H1 (cell line): ENCODE data around the gene SLC66A2. TPM values are rescaled to one million over a fixed set of nuclear protein-coding genes. Genes with fewer than 3 reads are reported as not detected.

ENCODE experiments used
- CTCF ChIA-PET: fragments of 300-600 bp; sonication (Branson Sonifier 250); formaldehyde crosslinking; loops from one replicate; lab custom pipeline; 2021; ENCODE audit not compliant: partially characterized antibody; lab: Charles Lee
- POLR2A ChIA-PET: fragments of 300-600 bp; sonication (Branson Sonifier 250); formaldehyde crosslinking; loops from one replicate; lab custom pipeline; 2021; ENCODE audit warnings: inconsistent platforms; ENCODE audit not compliant: partially characterized antibody; lab: Charles Lee
- DNase-seq, 2 experiments: peaks; one replicate each; pipeline versions ENCODE4 v3.0.0 to v3.0.0-alpha.2; 2010 to 2022; ENCODE audit warnings: low spot score in 2 of 2, low read depth in 1 of 2, mixed read lengths in 1 of 2
- FAIRE-seq: peaks from 2 replicates; lab custom pipeline; 2011; peaks lifted over from hg19 to GRCh38; lab: Jason Lieb, UNC
- H2AFZ ChIP-seq: 2 replicates; pipeline ENCODE4 v1.8.1; 2012; ENCODE audit warnings: low read length, inconsistent platforms
- H2AK5ac ChIP-seq: 2 replicates; pipeline ENCODE4 v1.6.1; 2013; ENCODE audit warnings: low read depth, low read length
- H2BK120ac ChIP-seq: replicated peaks from 2 replicates; pipeline ENCODE3; 2013; ENCODE audit warnings: low read depth, low read length, inconsistent platforms
- H2BK12ac ChIP-seq: 2 replicates; pipeline ENCODE4 v1.6.1; 2013; ENCODE audit warnings: low read depth, low read length
- H2BK15ac ChIP-seq: 2 replicates; pipeline ENCODE4 v1.6.1; 2013; ENCODE audit warnings: low read length
- H2BK20ac ChIP-seq: 2 replicates; pipeline ENCODE4 v1.6.1; 2013; ENCODE audit warnings: low read length
- H2BK5ac ChIP-seq: 2 replicates; pipeline ENCODE4 v1.6.1; 2013; ENCODE audit warnings: low read depth, low read length
- H3K14ac ChIP-seq: 2 replicates; pipeline ENCODE4 v1.6.1; 2013; ENCODE audit warnings: inconsistent platforms; ENCODE audit not compliant: insufficient read length
- H3K18ac ChIP-seq: 2 replicates; pipeline ENCODE4 v1.6.1; 2013; ENCODE audit warnings: low read length; ENCODE audit errors: extremely low read depth
- H3K23ac ChIP-seq: 2 replicates; pipeline ENCODE4 v1.6.1; 2013; ENCODE audit warnings: inconsistent platforms; ENCODE audit not compliant: insufficient read length
- H3K23me2 ChIP-seq: 2 replicates; pipeline ENCODE4 v1.6.1; 2013; ENCODE audit warnings: low read depth, low read length
- H3K27ac ChIP-seq: 2 replicates; pipeline ENCODE4 v1.6.1; 2011; ENCODE audit warnings: low read depth, low read length, inconsistent platforms
- H3K27me3 ChIP-seq, 4 experiments: replicated peaks in 1 of 4; 1 replicate in 1 of 4; 2 replicates in 3 of 4; pipeline versions ENCODE4 v1.6.1 to v1.8.1; 2011 to 2013; ENCODE audit warnings: low read length in 3 of 4, mild to moderate bottlenecking in 3 of 4, inconsistent platforms in 2 of 4, mixed read lengths in 2 of 4, moderate library complexity in 1 of 4; ENCODE audit not compliant: control insufficient read depth in 3 of 4, insufficient read depth in 3 of 4; ENCODE audit errors: extremely low read depth in 1 of 4
- H3K36me3 ChIP-seq, 4 experiments: 2 replicates each; pipeline versions ENCODE4 v1.6.1 to v1.8.1; 2011 to 2013; ENCODE audit warnings: mild to moderate bottlenecking in 4 of 4, low read length in 3 of 4, moderate library complexity in 2 of 4, control low read depth in 1 of 4, inconsistent platforms in 1 of 4; ENCODE audit not compliant: insufficient read depth in 4 of 4, control insufficient read depth in 2 of 4
- H3K4ac ChIP-seq: replicated peaks from 2 replicates; pipeline ENCODE3; 2013; ENCODE audit warnings: low read length, low read depth, mixed read lengths, inconsistent platforms; ENCODE audit not compliant: insufficient read length
- H3K4me1 ChIP-seq, 4 experiments: replicated peaks in 1 of 4; 1 replicate in 1 of 4; 2 replicates in 3 of 4; pipeline versions ENCODE4 v1.6.1 to v1.8.1; 2011 to 2013; ENCODE audit warnings: low read length in 3 of 4, inconsistent platforms in 2 of 4, mixed read lengths in 1 of 4; ENCODE audit not compliant: insufficient read depth in 4 of 4, control insufficient read depth in 3 of 4
- H3K4me2 ChIP-seq, 2 experiments: 2 replicates each; pipeline versions ENCODE4 v1.6.1 to v1.8.1; 2011 to 2013; ENCODE audit warnings: low read depth in 2 of 2, low read length in 2 of 2, control low read depth in 1 of 2, inconsistent platforms in 1 of 2, mild to moderate bottlenecking in 1 of 2; ENCODE audit not compliant: insufficient read depth in 1 of 2
- H3K4me3 ChIP-seq, 4 experiments: fragments of 200-600, 300-600 bp in 1 of 4; sonication (generic), shearing (Covaris generic), sonication (Bioruptor Twin) in 1 of 4; 2 replicates each; pipeline versions ENCODE4 v1.5.1 to v1.8.1; 2011 to 2016; ENCODE audit warnings: low read length in 4 of 4, low read depth in 3 of 4, control low read depth in 2 of 4, inconsistent platforms in 2 of 4, mild to moderate bottlenecking in 2 of 4, mixed read lengths in 1 of 4, moderate library complexity in 1 of 4; ENCODE audit not compliant: insufficient read depth in 2 of 4; ENCODE audit errors: extremely low read depth in 1 of 4
- H3K56ac ChIP-seq: replicated peaks from 2 replicates; pipeline ENCODE3; 2013; ENCODE audit warnings: low read depth, mild to moderate bottlenecking, mixed read lengths, low read length, inconsistent platforms; ENCODE audit not compliant: insufficient read length
- H3K79me1 ChIP-seq: 2 replicates; pipeline ENCODE4 v1.6.1; 2013; ENCODE audit warnings: low read depth, low read length, control low read depth
- H3K79me2 ChIP-seq, 2 experiments: 2 replicates each; pipeline versions ENCODE4 v1.6.1 to v1.8.1; 2012 to 2013; ENCODE audit warnings: low read length in 2 of 2, mild to moderate bottlenecking in 2 of 2, inconsistent platforms in 1 of 2; ENCODE audit not compliant: insufficient read depth in 2 of 2, control insufficient read depth in 1 of 2
- H3K9ac ChIP-seq, 4 experiments: replicated peaks in 1 of 4; 1 replicate in 1 of 4; 2 replicates in 3 of 4; pipeline versions ENCODE4 v1.6.1 to v1.8.1; 2011 to 2013; ENCODE audit warnings: low read depth in 3 of 4, low read length in 3 of 4, control low read depth in 2 of 4, mild to moderate bottlenecking in 2 of 4, moderate library complexity in 2 of 4, inconsistent platforms in 1 of 4; ENCODE audit errors: extremely low read depth in 1 of 4
- H3K9me3 ChIP-seq, 2 experiments: 2 replicates each; pipeline versions ENCODE4 v1.6.1 to v1.8.1; 2012 to 2013; ENCODE audit warnings: mild to moderate bottlenecking in 2 of 2, moderate library complexity in 2 of 2, control low read depth in 1 of 2, inconsistent platforms in 1 of 2, low read depth in 1 of 2, low read length in 1 of 2, mixed read lengths in 1 of 2; ENCODE audit not compliant: insufficient read depth in 2 of 2
- H4K20me1 ChIP-seq, 2 experiments: replicated peaks in 1 of 2; 2 replicates each; pipeline versions ENCODE3 to v1.8.1; 2011 to 2013; ENCODE audit warnings: inconsistent platforms in 2 of 2, low read length in 2 of 2, mild to moderate bottlenecking in 1 of 2; ENCODE audit not compliant: insufficient read depth in 2 of 2, control insufficient read depth in 1 of 2
- H4K5ac ChIP-seq: 2 replicates; pipeline ENCODE4 v1.6.1; 2013; ENCODE audit warnings: low read length, low read depth, mixed read lengths, inconsistent platforms; ENCODE audit not compliant: insufficient read length
- H4K8ac ChIP-seq: 2 replicates; pipeline ENCODE4 v1.8.0; 2013; ENCODE audit warnings: mild to moderate bottlenecking, moderate library complexity, low read length, inconsistent platforms; ENCODE audit not compliant: insufficient read depth; ENCODE audit errors: extremely low read depth
- H4K91ac ChIP-seq: replicated peaks from 2 replicates; pipeline ENCODE3; 2013; ENCODE audit warnings: low read length, mixed read lengths, inconsistent platforms; ENCODE audit not compliant: insufficient read length
- GABPA ChIP-seq: IDR thresholded peaks from 2 replicates; pipeline ENCODE4 v1.6.1; 2011; ENCODE audit warnings: mild to moderate bottlenecking, low read length, moderate library complexity, borderline replicate concordance; ENCODE audit not compliant: insufficient read depth
- JUND ChIP-seq: IDR thresholded peaks from 2 replicates; pipeline ENCODE4 v1.6.1; 2011; ENCODE audit warnings: mild to moderate bottlenecking, improper control_type of control experiment, low read length
- RAD21 ChIP-seq, 2 experiments: IDR thresholded peaks in 1 of 2; conservative IDR thresholded peaks in 1 of 2; 2 replicates each; pipeline ENCODE4 v1.6.1; 2011; ENCODE audit warnings: low read depth in 2 of 2, low read length in 2 of 2, improper control_type of control experiment in 1 of 2, inconsistent platforms in 1 of 2, mild to moderate bottlenecking in 1 of 2, moderate library complexity in 1 of 2
- WGBS, 2 experiments: shearing (Covaris generic) in 1 of 2; methylation state at CpG; one replicate each; pipeline versions ENCODE4 v1.1.6 to v1.1.7; 2013 to 2015; ENCODE audit warnings: low lambda C conversion rate in 2 of 2, mixed read lengths in 2 of 2, inconsistent platforms in 1 of 2, low coverage in 1 of 2, missing lambda C conversion rate in 1 of 2; ENCODE audit not compliant: insufficient replicate concordance in 2 of 2, insufficient coverage in 1 of 2, insufficient read length in 1 of 2; ENCODE audit errors: extremely low coverage in 1 of 2, missing lambda C conversion rate in 1 of 2; 5-methylcytosine and 5-hydroxymethylcytosine counted together
- polyA plus RNA-seq, 7 experiments: library from polyadenylated mRNA; depleted of rRNA in 3 of 7; stranded (reverse) in 5 of 7; unstranded in 2 of 7; fragments of >200 nt in 5 of 7; fragments of 200-250 nt in 2 of 7; gene quantifications; 1 replicate in 5 of 7; 2 replicates in 1 of 7; 4 replicates in 1 of 7; pipeline versions ENCODE4 v1.2.1 to v1.2.3, GENCODE V29; 2011 to 2013; ENCODE audit warnings: missing spikeins in 2 of 7, mixed read lengths in 2 of 7
- total RNA-seq: library from RNA; stranded (reverse); fragmentation: NEBNext Ultra II Directional; extraction: Animal tissue kit (Norgen Biotek cat#: 25700); gene quantifications from 2 replicates; pipeline ENCODE4 v1.2.1, GENCODE V29; 2021
- TF ChIP-seq, protein P1 (sequence below), 3 experiments: IDR thresholded peaks; 1 replicate in 2 of 3; 2 replicates in 1 of 3; pipeline versions ENCODE4 v1.5.1 to v1.6.1; 2011; ENCODE audit warnings: low read length in 3 of 3, mild to moderate bottlenecking in 3 of 3, inconsistent platforms in 2 of 3, low read depth in 1 of 3, moderate library complexity in 1 of 3; ENCODE audit not compliant: insufficient read depth in 1 of 3; ENCODE audit errors: control extremely low read depth in 1 of 3

The SLC66A2 gene
- total and polyA plus RNA-seq, 2 of the 8 experiments (the other 6 are each of a cell fraction or from before 2014, with no cell fraction given), result 15.0 to 18.9 TPM

GRCh38 chr18:79873449-79874110, 77.9 kb downstream of the SLC66A2 start:
- no peak overlapping the region; the same call in 1 of the 2 replicates for H4K8ac ChIP-seq
- H3K9me3 ChIP-seq, result no peaks in the 10 kb centered on the region
- H2BK15ac ChIP-seq, result no peak overlapping the region
- WGBS, 2 experiments, result 80% methylated on average over 25 of the region's 34 CpGs; no CpG with 5 or more reads in 1 of the 2 experiments
- no peaks in the 10 kb centered on the region for H3K79me2 ChIP-seq
- no peak overlapping the region for H3K9ac ChIP-seq
- no peak overlapping the region; the same call in 1 of the 2 replicates for H2AFZ ChIP-seq
- H2BK20ac ChIP-seq, result no peak overlapping the region
- H4K91ac ChIP-seq, result no peak overlapping the region
- no peak overlapping the region for H2BK5ac ChIP-seq
- H3K14ac ChIP-seq, result no peak overlapping the region
- H4K5ac ChIP-seq, result no peak overlapping the region
- no peak overlapping the region for H3K56ac ChIP-seq
- no peak overlapping the region for H3K4me3 ChIP-seq
- H3K36me3 ChIP-seq, result no peaks in the 10 kb centered on the region
- no peaks in the 10 kb centered on the region for H3K27me3 ChIP-seq
- H2BK12ac ChIP-seq, result no peak overlapping the region
- no peak overlapping the region for H3K27ac ChIP-seq
- no peaks in the 10 kb centered on the region for H3K79me1 ChIP-seq
- no peak overlapping the region for H2AK5ac ChIP-seq
- TF ChIP-seq, protein P1, sequence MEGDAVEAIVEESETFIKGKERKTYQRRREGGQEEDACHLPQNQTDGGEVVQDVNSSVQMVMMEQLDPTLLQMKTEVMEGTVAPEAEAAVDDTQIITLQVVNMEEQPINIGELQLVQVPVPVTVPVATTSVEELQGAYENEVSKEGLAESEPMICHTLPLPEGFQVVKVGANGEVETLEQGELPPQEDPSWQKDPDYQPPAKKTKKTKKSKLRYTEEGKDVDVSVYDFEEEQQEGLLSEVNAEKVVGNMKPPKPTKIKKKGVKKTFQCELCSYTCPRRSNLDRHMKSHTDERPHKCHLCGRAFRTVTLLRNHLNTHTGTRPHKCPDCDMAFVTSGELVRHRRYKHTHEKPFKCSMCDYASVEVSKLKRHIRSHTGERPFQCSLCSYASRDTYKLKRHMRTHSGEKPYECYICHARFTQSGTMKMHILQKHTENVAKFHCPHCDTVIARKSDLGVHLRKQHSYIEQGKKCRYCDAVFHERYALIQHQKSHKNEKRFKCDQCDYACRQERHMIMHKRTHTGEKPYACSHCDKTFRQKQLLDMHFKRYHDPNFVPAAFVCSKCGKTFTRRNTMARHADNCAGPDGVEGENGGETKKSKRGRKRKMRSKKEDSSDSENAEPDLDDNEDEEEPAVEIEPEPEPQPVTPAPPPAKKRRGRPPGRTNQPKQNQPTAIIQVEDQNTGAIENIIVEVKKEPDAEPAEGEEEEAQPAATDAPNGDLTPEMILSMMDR (IDR thresholded peaks at IDR 0.05; ENCODE audit: control extremely low read depth in 1 of 3, insufficient read depth in 1 of 3, low read depth in 1 of 3, low read length in 3 of 3), result peak in 2 of 3 experiments; percentile 25 to 60; a peak in 2 of 4 replicates
- TF ChIP-seq GABPA (no peak), RAD21 (IDR thresholded peaks at IDR 0.05 in 1 of 2, conservative IDR thresholded peaks at IDR 0.05 in 1 of 2; ENCODE audit: low read depth in 2 of 2, low read length in 2 of 2) (peak in 1 of 2 experiments; percentile 21; a peak in 2 of 4 replicates), JUND (no peak)
- no peak overlapping the region for H3K18ac ChIP-seq
- H2BK120ac ChIP-seq, result no peak overlapping the region
- H3K4me2 ChIP-seq, result no peak overlapping the region
- no peaks in the 10 kb centered on the region for H3K23me2 ChIP-seq
- H3K23ac ChIP-seq, result no peak overlapping the region
- peaks cover 0 to 2% of the 10 kb centered on the region in 2 experiments for H4K20me1 ChIP-seq
- FAIRE-seq (no peak), DNase-seq (peak in 1 of 2 experiments; percentile 49)
- no peak overlapping the region for H3K4ac ChIP-seq
- no peaks in the 10 kb centered on the region; a peak in 1 of 7 replicates for H3K4me1 ChIP-seq
- POLR2A ChIA-PET, result no interaction called here
- CTCF ChIA-PET, result interaction anchor here (0.6 to 1.5 kb wide), 6 partner anchors 15 to 512 kb away, joined by 3 to 4 read pairs (median 4); partner anchors contain the start of gene KCNG2
